ENCODE results near the gene ETFA.

The ETFA gene

GRCh38 chr15:76192715-76193114 is 118.6 kb downstream of the ETFA start:
- DNase-seq, result no peak

- DNase-seq, result no peak
These were observed 119.6 kb downstream of the ETFA start for GRCh38 chr15:76191539-76192244.

GRCh38 chr15:76190751-76191538 is 120.3 kb downstream of the ETFA start:
- peak in 4 of 5 experiments; percentile 41 to 81 (median 54) for DNase-seq

- DNase-seq, result no peak
These were observed 121.2 kb downstream of the ETFA start for GRCh38 chr15:76190070-76190564.

- no peak for DNase-seq
These were observed 122.2 kb downstream of the ETFA start for GRCh38 chr15:76189106-76189505.

- no peak for DNase-seq
These were observed 124.1 kb downstream of the ETFA start for GRCh38 chr15:76187163-76187562.

GRCh38 chr15:76185716-76186115 is 125.6 kb downstream of the ETFA start:
- DNase-seq, result peak in 1 of 5 experiments; percentile 42

GRCh38 chr15:76184650-76185035 is 126.6 kb downstream of the ETFA start:
- DNase-seq, result no peak

- DNase-seq, result no peak
These were observed 127.2 kb downstream of the ETFA start for GRCh38 chr15:76183930-76184649.

- DNase-seq, result peak in 2 of 5 experiments; percentile 6 to 96
These were observed 129.6 kb downstream of the ETFA start for GRCh38 chr15:76181705-76182107.

GRCh38 chr15:76180321-76180720 is 130.9 kb downstream of the ETFA start:
- no peak for DNase-seq

- no peak for DNase-seq
These were observed 132.2 kb downstream of the ETFA start for GRCh38 chr15:76179023-76179422.

GRCh38 chr15:76178296-76179000 is 132.8 kb downstream of the ETFA start:
- no peak for DNase-seq

GRCh38 chr15:76177491-76178040 is 133.7 kb downstream of the ETFA start:
- DNase-seq, result no peak

- no peak for DNase-seq
These were observed 134.7 kb downstream of the ETFA start for GRCh38 chr15:76176487-76177085.

GRCh38 chr15:76176059-76176458 is 135.2 kb downstream of the ETFA start:
- DNase-seq, result no peak

GRCh38 chr15:76175442-76175841 is 135.8 kb downstream of the ETFA start:
- DNase-seq, result no peak

- DNase-seq, result no peak
These were observed 136.6 kb downstream of the ETFA start for GRCh38 chr15:76174654-76175053.

- no peak for DNase-seq
These were observed 137.9 kb downstream of the ETFA start for GRCh38 chr15:76173317-76173834.

- DNase-seq, result no peak
These were observed 138.5 kb downstream of the ETFA start for GRCh38 chr15:76172782-76173181.

All from T-helper 2 cell (primary cell).